Natural killer cell (primary cell): Measurements from ENCODE around the gene SLCO3A1. TPM values are rescaled to one million over a fixed set of nuclear protein-coding genes. Genes with fewer than 3 reads are reported as not detected.

ENCODE experiments used
- ATAC-seq, 3 donors: fragments of 150-1000 bp in 2 of 3; fragments of 200-7000 bp in 1 of 3; cut with Tn5 transposase; 1 replicate in 1 of 3; 2 replicates in 2 of 3; pipeline ENCODE4 v1.10.0; 2021; ENCODE audit warnings: mild to moderate bottlenecking in 2 of 3, moderate library complexity in 2 of 3
- DNase-seq, 2 donors: peaks; one replicate each; pipeline versions ENCODE4 v3.0.0 to v3.0.0-alpha.2; 2013 to 2021; ENCODE audit warnings: mixed read lengths in 1 of 2
- H3K27ac ChIP-seq: one replicate; pipeline ENCODE4 v1.5.1; 2013; ENCODE audit warnings: mild to moderate bottlenecking, low read length
- H3K27me3 ChIP-seq: one replicate; pipeline ENCODE4 v1.6.1; 2013; ENCODE audit warnings: low read length; ENCODE audit not compliant: control insufficient read depth, insufficient read depth
- H3K36me3 ChIP-seq: one replicate; pipeline ENCODE4 v1.6.1; 2013; ENCODE audit warnings: low read length; ENCODE audit not compliant: control insufficient read depth, insufficient read depth
- H3K4me1 ChIP-seq: one replicate; pipeline ENCODE4 v1.6.1; 2013; ENCODE audit warnings: low read length; ENCODE audit not compliant: control insufficient read depth, insufficient read depth
- H3K4me3 ChIP-seq: one replicate; pipeline ENCODE4 v1.5.1; 2013; ENCODE audit warnings: low read length
- H3K9me3 ChIP-seq: one replicate; pipeline ENCODE4 v1.6.1; 2013; ENCODE audit warnings: low read length; ENCODE audit not compliant: control insufficient read depth, insufficient read depth
- H3K27ac Mint-ChIP-seq, 2 donors: one replicate each; pipeline ENCODE4 v1.8.0; 2022; ENCODE audit warnings: mild to moderate bottlenecking in 2 of 2, mixed read lengths in 2 of 2, moderate library complexity in 1 of 2
- H3K27me3 Mint-ChIP-seq, 2 donors: one replicate each; pipeline ENCODE4 v1.8.0; 2022; ENCODE audit warnings: low read depth in 2 of 2, mixed read lengths in 2 of 2
- H3K36me3 Mint-ChIP-seq: one replicate; pipeline ENCODE4 v1.8.0; 2022; ENCODE audit warnings: mixed read lengths
- H3K4me1 Mint-ChIP-seq, 2 donors: one replicate each; pipeline ENCODE4 v1.8.0; 2022; ENCODE audit warnings: mixed read lengths in 2 of 2
- H3K4me3 Mint-ChIP-seq: one replicate; pipeline ENCODE4 v1.8.0; 2022; ENCODE audit warnings: mild to moderate bottlenecking, moderate library complexity, mixed read lengths
- H3K9me3 Mint-ChIP-seq, 2 donors: one replicate each; pipeline ENCODE4 v1.8.0; 2022; ENCODE audit warnings: mixed read lengths in 2 of 2
- WGBS: methylation state at CpG from one replicate; pipeline ENCODE4 v1.1.7; 2013; ENCODE audit warnings: missing lambda C conversion rate; ENCODE audit not compliant: insufficient coverage; 5-methylcytosine and 5-hydroxymethylcytosine counted together
- intact Hi-C: fragments of 100-400 bp; cut with micrococcal nuclease; formaldehyde crosslinking; loops from one replicate; pipeline ENCODE4 v1.14.2; 2022
- total RNA-seq, 4 donors: library from RNA; stranded (reverse); fragments of 120-200 nt in 1 of 4; gene quantifications; one replicate each; pipeline versions ENCODE4 v1.2.3 to v1.2.4, GENCODE V29; 2013 to 2022
- TF ChIP-seq, protein P1 (sequence below): fragments of 200-600 bp; IDR thresholded peaks from one replicate; pipeline ENCODE4 v1.8.0; 2022; ENCODE audit warnings: antibody characterized with exemption

Gene SLCO3A1
- total RNA-seq, 3 donors from 2014 or later (not counting 1 experiment from before 2014, with no cell fraction given): 48.5 to 73.5 (median 68.8) TPM

DNA sequence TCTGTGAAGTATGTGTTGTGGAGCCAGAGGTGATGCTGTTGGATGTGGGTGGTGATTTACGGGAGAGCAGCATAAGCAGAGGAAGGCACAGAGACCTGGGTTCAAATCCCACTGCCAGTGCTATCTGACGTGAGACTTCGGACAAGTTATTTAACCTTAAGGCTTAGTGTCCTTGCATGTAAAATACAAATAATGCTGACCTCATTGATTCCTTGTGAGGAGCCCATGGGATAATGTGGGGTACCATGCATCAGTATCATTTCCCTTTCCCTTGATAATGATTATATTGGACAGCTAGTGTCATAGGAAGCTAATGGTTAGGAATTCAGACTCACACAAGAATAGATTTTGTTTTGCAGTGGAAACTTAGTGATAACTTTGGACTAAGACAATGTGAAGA, 141.6 kb downstream of the SLCO3A1 start:
- Mint-ChIP-seq H3K4me1 (peaks cover 41 to 49% of the 10 kb centered on the region in 2 donors), H3K36me3 (no peaks in the 10 kb centered on the region), H3K9me3 (no peaks in the 10 kb centered on the region), H3K4me3 (no peak overlapping the region), H3K27me3 (no peaks in the 10 kb centered on the region), H3K27ac (no peak overlapping the region)
- ATAC-seq (no peak), DNase-seq (no peak)
- Histone ChIP-seq H3K9me3 (no peaks in the 10 kb centered on the region), H3K4me3 (no peak overlapping the region), H3K4me1 (no peaks in the 10 kb centered on the region), H3K27ac (no peak overlapping the region), H3K27me3 (no peaks in the 10 kb centered on the region), H3K36me3 (no peaks in the 10 kb centered on the region)
- intact Hi-C loops: no loop called here
- WGBS: 98% methylated on average over 3 of the region's 3 CpGs
- TF ChIP-seq, protein P1, sequence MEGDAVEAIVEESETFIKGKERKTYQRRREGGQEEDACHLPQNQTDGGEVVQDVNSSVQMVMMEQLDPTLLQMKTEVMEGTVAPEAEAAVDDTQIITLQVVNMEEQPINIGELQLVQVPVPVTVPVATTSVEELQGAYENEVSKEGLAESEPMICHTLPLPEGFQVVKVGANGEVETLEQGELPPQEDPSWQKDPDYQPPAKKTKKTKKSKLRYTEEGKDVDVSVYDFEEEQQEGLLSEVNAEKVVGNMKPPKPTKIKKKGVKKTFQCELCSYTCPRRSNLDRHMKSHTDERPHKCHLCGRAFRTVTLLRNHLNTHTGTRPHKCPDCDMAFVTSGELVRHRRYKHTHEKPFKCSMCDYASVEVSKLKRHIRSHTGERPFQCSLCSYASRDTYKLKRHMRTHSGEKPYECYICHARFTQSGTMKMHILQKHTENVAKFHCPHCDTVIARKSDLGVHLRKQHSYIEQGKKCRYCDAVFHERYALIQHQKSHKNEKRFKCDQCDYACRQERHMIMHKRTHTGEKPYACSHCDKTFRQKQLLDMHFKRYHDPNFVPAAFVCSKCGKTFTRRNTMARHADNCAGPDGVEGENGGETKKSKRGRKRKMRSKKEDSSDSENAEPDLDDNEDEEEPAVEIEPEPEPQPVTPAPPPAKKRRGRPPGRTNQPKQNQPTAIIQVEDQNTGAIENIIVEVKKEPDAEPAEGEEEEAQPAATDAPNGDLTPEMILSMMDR: no peak

DNA sequence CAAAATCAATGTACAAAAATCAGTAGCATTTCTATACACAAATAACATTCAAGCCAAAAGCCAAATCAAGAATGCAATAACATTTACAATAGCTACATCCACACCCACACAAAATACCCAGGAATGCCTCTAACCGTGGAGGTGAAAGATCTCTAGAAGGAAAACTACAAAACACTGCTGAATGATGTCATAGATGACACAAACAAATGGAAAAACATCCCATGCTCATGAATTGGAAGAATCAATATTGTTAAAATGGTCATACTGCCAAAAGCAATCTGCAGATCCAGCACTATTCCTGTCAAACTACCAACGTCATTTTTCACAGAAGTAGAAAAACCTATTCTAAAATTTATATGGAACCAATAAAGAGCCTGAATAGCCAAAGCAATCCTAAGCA, 143.7 kb downstream of the SLCO3A1 start:
- intact Hi-C loops: no loop called here
- no peaks in the 10 kb centered on the region for H3K36me3 ChIP-seq
- Mint-ChIP-seq H3K27ac (no peak overlapping the region), H3K36me3 (no peaks in the 10 kb centered on the region), H3K27me3 (no peaks in the 10 kb centered on the region), H3K9me3 (no peaks in the 10 kb centered on the region), H3K4me3 (no peak overlapping the region), H3K4me1 (peaks cover 40% of the 10 kb centered on the region in 2 donors)
- H3K4me3 ChIP-seq: no peak overlapping the region
- H3K27me3 ChIP-seq: no peaks in the 10 kb centered on the region
- TF ChIP-seq, protein P1: no peak
- H3K27ac ChIP-seq: no peak overlapping the region
- ATAC-seq (no peak), DNase-seq (no peak)
- no peaks in the 10 kb centered on the region for H3K4me1 ChIP-seq
- H3K9me3 ChIP-seq: no peaks in the 10 kb centered on the region
- WGBS: 93% methylated on average over 2 of the region's 2 CpGs

DNA sequence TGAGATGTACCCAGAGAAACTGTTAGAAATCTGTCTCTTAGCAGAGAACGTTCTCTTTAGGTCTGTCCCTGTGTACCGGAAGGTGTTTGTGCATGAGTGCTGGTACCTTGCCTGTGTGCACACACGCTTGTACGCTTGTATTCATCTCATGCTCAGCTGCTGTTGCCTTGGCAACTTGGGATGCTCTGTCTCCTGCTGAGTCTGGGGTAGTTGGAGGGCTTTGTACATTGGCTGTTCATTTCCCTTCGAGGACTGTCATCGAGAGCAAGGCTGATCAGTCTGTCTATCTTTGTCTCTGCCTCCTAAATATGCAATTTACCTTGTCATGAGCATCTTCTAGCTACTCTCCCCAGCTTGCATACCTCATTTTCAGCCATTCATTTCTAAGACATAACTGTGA, 147.2 kb downstream of the SLCO3A1 start:
- TF ChIP-seq, protein P1: no peak
- Histone ChIP-seq H3K36me3 (no peaks in the 10 kb centered on the region), H3K4me3 (no peak overlapping the region), H3K27me3 (no peaks in the 10 kb centered on the region), H3K4me1 (peaks cover 6% of the 10 kb centered on the region), H3K9me3 (no peaks in the 10 kb centered on the region), H3K27ac (no peak overlapping the region)
- no peaks in the 10 kb centered on the region for H3K9me3 Mint-ChIP-seq
- H3K36me3 Mint-ChIP-seq: no peaks in the 10 kb centered on the region
- ATAC-seq (no peak), DNase-seq (no peak)
- no peak overlapping the region for H3K27ac Mint-ChIP-seq
- WGBS: 94% methylated on average over 6 of the region's 6 CpGs
- peaks cover 39 to 42% of the 10 kb centered on the region in 2 donors for H3K4me1 Mint-ChIP-seq
- no peaks in the 10 kb centered on the region for H3K27me3 Mint-ChIP-seq
- H3K4me3 Mint-ChIP-seq: no peak overlapping the region
- intact Hi-C loops: no loop called here

DNA sequence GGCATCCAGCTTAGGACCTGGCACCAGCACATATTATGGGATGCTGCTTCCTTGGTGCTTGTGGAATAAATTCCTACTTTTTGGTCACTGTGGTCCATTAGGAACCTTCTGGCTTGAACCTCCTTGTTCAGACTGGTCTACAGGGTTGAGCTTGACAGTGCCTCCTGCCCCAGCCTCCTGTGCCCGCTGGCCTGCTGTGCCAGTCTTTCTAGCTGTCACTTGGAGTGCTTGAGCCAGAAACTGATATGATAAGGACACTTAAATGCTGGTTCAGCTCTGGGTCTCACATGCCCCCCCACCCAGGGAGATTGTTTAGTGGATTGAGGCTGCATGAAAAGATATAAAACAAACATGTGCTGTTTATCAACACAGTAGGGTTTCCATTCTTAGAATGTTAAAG, 147.8 kb downstream of the SLCO3A1 start:
- intact Hi-C loops: no loop called here
- DNase-seq (no peak), ATAC-seq (no peak)
- no peak overlapping the region for H3K27ac Mint-ChIP-seq
- no peaks in the 10 kb centered on the region for H3K36me3 Mint-ChIP-seq
- Histone ChIP-seq H3K27me3 (no peaks in the 10 kb centered on the region), H3K4me1 (peaks cover 6% of the 10 kb centered on the region), H3K4me3 (no peak overlapping the region), H3K9me3 (no peaks in the 10 kb centered on the region), H3K36me3 (no peaks in the 10 kb centered on the region), H3K27ac (no peak overlapping the region)
- peaks cover 44 to 48% of the 10 kb centered on the region in 2 donors for H3K4me1 Mint-ChIP-seq
- 94% methylated on average over 1 of the region's 1 CpG for WGBS
- H3K27me3 Mint-ChIP-seq: no peaks in the 10 kb centered on the region
- TF ChIP-seq, protein P1: no peak
- H3K4me3 Mint-ChIP-seq: no peak overlapping the region
- no peaks in the 10 kb centered on the region for H3K9me3 Mint-ChIP-seq
